Caco-2 (cell line): ENCODE data around the gene LTBP1. TPM values are rescaled to one million over a fixed set of nuclear protein-coding genes. Genes with fewer than 3 reads are reported as not detected.

Experiments used
- BruUV-seq: library from RNA; stranded (reverse); fragments of 400-500 nt; replicated peaks from 2 replicates; lab custom pipeline; 2021; lab: Mats Ljungman, UMichigan
- CTCF ChIA-PET: fragments of 300-600 bp; sonication (Branson Sonifier 250); formaldehyde crosslinking; loops from one replicate; lab custom pipeline; 2022; ENCODE audit warnings: antibody characterized with exemption; lab: Charles Lee
- POLR2A ChIA-PET: fragments of 300-600 bp; sonication (Branson Sonifier 250); formaldehyde crosslinking; loops from one replicate; lab custom pipeline; 2022; ENCODE audit warnings: antibody characterized with exemption; lab: Charles Lee
- DNase-seq, 2 experiments: peaks; one replicate each; pipeline versions ENCODE4 v3.0.0 to v3.0.0-alpha.2; 2020 to 2022
- H3K27me3 ChIP-seq: replicated peaks from 2 replicates; pipeline ENCODE4 v1.6.0; 2011; ENCODE audit warnings: low read length; ENCODE audit not compliant: control insufficient read depth, insufficient read depth
- H3K36me3 ChIP-seq: 2 replicates; pipeline ENCODE4 v1.5.1; 2011; ENCODE audit warnings: low read length; ENCODE audit not compliant: control insufficient read depth, insufficient read depth
- H3K4me1 ChIP-seq: fragments of 250-450 bp; sonication (Bioruptor Pico); 2 replicates; pipeline ENCODE4 v1.5.1; 2020; ENCODE audit warnings: mild to moderate bottlenecking
- H3K4me3 ChIP-seq: 2 replicates; pipeline ENCODE4 v1.5.1; 2011; ENCODE audit warnings: low read depth, mild to moderate bottlenecking, control low read depth, low read length
- H3K9me3 ChIP-seq: fragments of 250-450 bp; sonication (Bioruptor Pico); 2 replicates; pipeline ENCODE4 v1.5.1; 2020; ENCODE audit warnings: mild to moderate bottlenecking, moderate library complexity
- H3K27ac Mint-ChIP-seq: one replicate; pipeline ENCODE4 v1.8.0; 2022; ENCODE audit warnings: mixed read lengths; ENCODE audit not compliant: unreplicated experiment
- H3K27me3 Mint-ChIP-seq: one replicate; pipeline ENCODE4 v1.8.0; 2022; ENCODE audit warnings: mixed read lengths; ENCODE audit not compliant: insufficient read depth, unreplicated experiment
- H3K36me3 Mint-ChIP-seq: one replicate; pipeline ENCODE4 v1.8.0; 2022; ENCODE audit warnings: mild to moderate bottlenecking, mixed read lengths; ENCODE audit not compliant: insufficient read depth, unreplicated experiment
- H3K4me1 Mint-ChIP-seq: one replicate; pipeline ENCODE4 v1.8.0; 2022; ENCODE audit warnings: low read depth, mixed read lengths; ENCODE audit not compliant: unreplicated experiment
- H3K4me3 Mint-ChIP-seq: one replicate; pipeline ENCODE4 v1.8.0; 2022; ENCODE audit warnings: mild to moderate bottlenecking, moderate library complexity, mixed read lengths; ENCODE audit not compliant: unreplicated experiment
- H3K9me3 Mint-ChIP-seq: one replicate; pipeline ENCODE4 v1.8.0; 2022; ENCODE audit warnings: mixed read lengths; ENCODE audit not compliant: unreplicated experiment
- intact Hi-C: fragments of 100-400 bp; cut with micrococcal nuclease; formaldehyde crosslinking; loops from one replicate; pipeline ENCODE4 v1.10.0; 2022; ENCODE audit not compliant: unreplicated experiment
- total RNA-seq: library from RNA; stranded (reverse); gene quantifications from 2 replicates; pipeline ENCODE4 v1.2.3, GENCODE V29; 2022
- TF ChIP-seq, protein P1 (sequence below), 2 experiments: fragments of 200-600 bp in 1 of 2; IDR thresholded peaks; 1 replicate in 1 of 2; 2 replicates in 1 of 2; pipeline versions ENCODE4 v1.5.1 to v1.8.0; 2011 to 2022; ENCODE audit warnings: antibody characterized with exemption in 1 of 2, control low read depth in 1 of 2, inconsistent platforms in 1 of 2, low read depth in 1 of 2, low read length in 1 of 2, mild to moderate bottlenecking in 1 of 2, moderate library complexity in 1 of 2; ENCODE audit not compliant: insufficient read depth in 1 of 2, severe bottlenecking in 1 of 2, unreplicated experiment in 1 of 2

Gene LTBP1
- total RNA-seq, 1 experiment from 2014 or later = 64.2 TPM

- intact Hi-C loops = no loop called here
- ChIA-PET POLR2A (no interaction called here), CTCF (no interaction called here)
- no peaks in the 10 kb centered on the region for H3K27me3 Mint-ChIP-seq
- H3K4me1 ChIP-seq = no peaks in the 10 kb centered on the region
- no peaks in the 10 kb centered on the region for H3K27me3 ChIP-seq
- H3K27ac Mint-ChIP-seq = no peak overlapping the region
- H3K9me3 ChIP-seq = no peaks in the 10 kb centered on the region
- DNase-seq = no peak
- no TSS peak for BruUV-seq
- peaks cover 7% of the 10 kb centered on the region for H3K36me3 Mint-ChIP-seq
- TF ChIP-seq, protein P1, sequence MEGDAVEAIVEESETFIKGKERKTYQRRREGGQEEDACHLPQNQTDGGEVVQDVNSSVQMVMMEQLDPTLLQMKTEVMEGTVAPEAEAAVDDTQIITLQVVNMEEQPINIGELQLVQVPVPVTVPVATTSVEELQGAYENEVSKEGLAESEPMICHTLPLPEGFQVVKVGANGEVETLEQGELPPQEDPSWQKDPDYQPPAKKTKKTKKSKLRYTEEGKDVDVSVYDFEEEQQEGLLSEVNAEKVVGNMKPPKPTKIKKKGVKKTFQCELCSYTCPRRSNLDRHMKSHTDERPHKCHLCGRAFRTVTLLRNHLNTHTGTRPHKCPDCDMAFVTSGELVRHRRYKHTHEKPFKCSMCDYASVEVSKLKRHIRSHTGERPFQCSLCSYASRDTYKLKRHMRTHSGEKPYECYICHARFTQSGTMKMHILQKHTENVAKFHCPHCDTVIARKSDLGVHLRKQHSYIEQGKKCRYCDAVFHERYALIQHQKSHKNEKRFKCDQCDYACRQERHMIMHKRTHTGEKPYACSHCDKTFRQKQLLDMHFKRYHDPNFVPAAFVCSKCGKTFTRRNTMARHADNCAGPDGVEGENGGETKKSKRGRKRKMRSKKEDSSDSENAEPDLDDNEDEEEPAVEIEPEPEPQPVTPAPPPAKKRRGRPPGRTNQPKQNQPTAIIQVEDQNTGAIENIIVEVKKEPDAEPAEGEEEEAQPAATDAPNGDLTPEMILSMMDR (IDR thresholded peaks at IDR 0.05; ENCODE audit: insufficient read depth in 1 of 2, low read depth in 1 of 2, low read length in 1 of 2, severe bottlenecking in 1 of 2, unreplicated experiment in 1 of 2) = no peak
- no peaks in the 10 kb centered on the region for H3K36me3 ChIP-seq
- H3K4me3 ChIP-seq = no peak overlapping the region
- H3K9me3 Mint-ChIP-seq = no peaks in the 10 kb centered on the region
- no peak overlapping the region for H3K4me3 Mint-ChIP-seq
- H3K4me1 Mint-ChIP-seq = no peaks in the 10 kb centered on the region
These were observed 137.7 kb downstream of the LTBP1 start for GRCh38 chr2:33084433-33084832.

DNA sequence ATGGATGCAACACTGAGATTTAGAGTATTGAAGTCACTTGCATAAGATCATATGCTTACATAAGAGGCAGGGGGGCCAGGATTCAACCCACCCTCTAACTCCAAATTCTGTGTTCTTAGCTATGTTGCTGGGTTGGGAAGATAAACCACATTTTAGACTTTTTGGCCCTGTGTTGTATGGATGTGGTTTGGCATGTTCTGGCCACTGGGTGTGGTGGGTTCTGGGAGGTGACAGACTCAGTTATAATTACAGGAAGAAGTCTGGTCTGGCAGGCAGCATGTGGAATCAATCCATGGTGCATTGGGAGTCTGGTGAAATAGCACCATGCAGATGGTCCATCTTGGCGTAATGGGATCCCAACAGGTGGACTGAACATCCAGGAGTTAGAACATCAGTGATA is 138.9 kb downstream of the LTBP1 start:
- POLR2A ChIA-PET = no interaction called here
- no peaks in the 10 kb centered on the region for H3K4me1 Mint-ChIP-seq
- no peaks in the 10 kb centered on the region for H3K9me3 Mint-ChIP-seq
- Histone ChIP-seq H3K4me1 (no peaks in the 10 kb centered on the region), H3K27me3 (no peaks in the 10 kb centered on the region), H3K9me3 (no peaks in the 10 kb centered on the region), H3K36me3 (no peaks in the 10 kb centered on the region), H3K4me3 (no peak overlapping the region)
- intact Hi-C loops = no loop called here
- DNase-seq = no peak
- no peak overlapping the region for H3K27ac Mint-ChIP-seq
- peaks cover 7% of the 10 kb centered on the region for H3K36me3 Mint-ChIP-seq
- H3K4me3 Mint-ChIP-seq = no peak overlapping the region
- TF ChIP-seq, protein P1 (IDR thresholded peaks at IDR 0.05; ENCODE audit: insufficient read depth in 1 of 2, low read depth in 1 of 2, low read length in 1 of 2, severe bottlenecking in 1 of 2, unreplicated experiment in 1 of 2) = no peak
- no peaks in the 10 kb centered on the region for H3K27me3 Mint-ChIP-seq
- CTCF ChIA-PET = no interaction called here
- no TSS peak for BruUV-seq

GRCh38 chr2:33086400-33087015 is 139.8 kb downstream of the LTBP1 start:
- H3K27ac Mint-ChIP-seq = no peak overlapping the region
- no peak overlapping the region for H3K4me3 Mint-ChIP-seq
- H3K36me3 Mint-ChIP-seq = peaks cover 7% of the 10 kb centered on the region
- no peaks in the 10 kb centered on the region for H3K36me3 ChIP-seq
- H3K4me3 ChIP-seq = no peak overlapping the region
- ChIA-PET POLR2A (no interaction called here), CTCF (no interaction called here)
- intact Hi-C loops = no loop called here
- BruUV-seq = no TSS peak
- no peaks in the 10 kb centered on the region for H3K9me3 Mint-ChIP-seq
- no peaks in the 10 kb centered on the region for H3K27me3 ChIP-seq
- no peaks in the 10 kb centered on the region for H3K4me1 ChIP-seq
- TF ChIP-seq, protein P1 (IDR thresholded peaks at IDR 0.05; ENCODE audit: insufficient read depth in 1 of 2, low read depth in 1 of 2, low read length in 1 of 2, severe bottlenecking in 1 of 2, unreplicated experiment in 1 of 2) = no peak
- H3K27me3 Mint-ChIP-seq = no peaks in the 10 kb centered on the region
- DNase-seq = no peak
- no peaks in the 10 kb centered on the region for H3K9me3 ChIP-seq
- H3K4me1 Mint-ChIP-seq = no peaks in the 10 kb centered on the region
